GM23338 (cell line): ENCODE measurements around the gene TMEM225B. TPM values are rescaled to one million over a fixed set of nuclear protein-coding genes. Genes with fewer than 3 reads are reported as not detected.

ENCODE experiments used
- ATAC-seq: fragments of 200-7000 bp; cut with Tn5 transposase; 3 replicates; pipeline ENCODE4 v1.9.1; 2020
- DNase-seq: peaks from one replicate; pipeline ENCODE4 v3.0.0-alpha.2; 2015; ENCODE audit warnings: low spot score
- H2AFZ ChIP-seq: fragments of 200-600 bp; sonication (generic); 2 replicates; pipeline ENCODE4 v1.8.0; 2016; ENCODE audit warnings: antibody characterized with exemption, mild to moderate bottlenecking, moderate library complexity
- H3F3A ChIP-seq: fragments of 200-600 bp; sonication (generic); replicated peaks from 2 replicates; pipeline ENCODE4 v1.8.0; 2017; ENCODE audit warnings: antibody characterized with exemption, mixed run types, low read depth
- H3K27ac ChIP-seq: fragments of 200-600 bp; sonication (generic); 2 replicates; pipeline ENCODE4 v1.6.1; 2016; ENCODE audit warnings: low read depth
- H3K27me3 ChIP-seq: fragments of 200-600 bp; sonication (generic); 2 replicates; pipeline ENCODE4 v1.8.0; 2016; ENCODE audit warnings: mild to moderate bottlenecking, mixed run types, moderate library complexity; ENCODE audit not compliant: insufficient read depth
- H3K36me3 ChIP-seq: fragments of 200-600 bp; sonication (generic); 2 replicates; pipeline ENCODE4 v1.8.0; 2016; ENCODE audit warnings: mild to moderate bottlenecking; ENCODE audit not compliant: insufficient read depth
- H3K4me1 ChIP-seq: fragments of 200-600 bp; sonication (generic); 2 replicates; pipeline ENCODE4 v1.8.0; 2016; ENCODE audit warnings: mild to moderate bottlenecking, moderate library complexity; ENCODE audit not compliant: insufficient read depth
- H3K4me2 ChIP-seq: fragments of 200-600 bp; sonication (generic); 2 replicates; pipeline ENCODE4 v1.7.1; 2017; ENCODE audit warnings: mixed run types
- H3K4me3 ChIP-seq: fragments of 200-600 bp; sonication (generic); 2 replicates; pipeline ENCODE4 v1.6.1; 2016; ENCODE audit warnings: mixed run types
- H3K79me2 ChIP-seq: fragments of 200-600 bp; sonication (generic); replicated peaks from 2 replicates; pipeline ENCODE4 v1.8.0; 2017; ENCODE audit warnings: mild to moderate bottlenecking; ENCODE audit not compliant: insufficient read depth
- H3K9me2 ChIP-seq: fragments of 200-600 bp; sonication (generic); 2 replicates; pipeline ENCODE4 v1.8.0; 2017; ENCODE audit not compliant: insufficient read depth
- H4K20me1 ChIP-seq: fragments of 200-600 bp; sonication (generic); replicated peaks from 2 replicates; pipeline ENCODE4 v1.8.0; 2017; ENCODE audit warnings: mild to moderate bottlenecking; ENCODE audit not compliant: insufficient read depth
- H3K27ac Mint-ChIP-seq: 2 replicates; pipeline ENCODE4 v1.8.0; 2020; ENCODE audit warnings: inconsistent platforms, mild to moderate bottlenecking, moderate library complexity, mixed read lengths
- H3K27me3 Mint-ChIP-seq: 3 replicates; pipeline ENCODE4 v1.8.0; 2022; ENCODE audit warnings: low read depth, mild to moderate bottlenecking, moderate library complexity, mixed read lengths, inconsistent platforms; ENCODE audit not compliant: insufficient read depth, poor library complexity
- H3K36me3 Mint-ChIP-seq: 3 replicates; pipeline ENCODE4 v1.8.0; 2021; ENCODE audit warnings: low read depth, mild to moderate bottlenecking, inconsistent platforms, moderate library complexity, mixed read lengths
- H3K4me1 Mint-ChIP-seq: 3 replicates; pipeline ENCODE4 v1.8.0; 2020; ENCODE audit warnings: mild to moderate bottlenecking, inconsistent platforms, mixed read lengths
- H3K4me3 Mint-ChIP-seq: 3 replicates; pipeline ENCODE4 v1.8.0; 2021; ENCODE audit warnings: moderate library complexity, mild to moderate bottlenecking, inconsistent platforms, mixed read lengths
- H3K9me3 Mint-ChIP-seq: 3 replicates; pipeline ENCODE4 v1.8.0; 2020; ENCODE audit warnings: moderate library complexity, mild to moderate bottlenecking, inconsistent platforms, mixed read lengths
- CREB1 ChIP-seq: fragments of 250-450 bp; sonication (Bioruptor Pico); IDR thresholded peaks from 2 replicates; pipeline ENCODE4 v1.5.0; 2020; ENCODE audit warnings: low read depth, mild to moderate bottlenecking, moderate library complexity
- EZH2 ChIP-seq: fragments of 200-600 bp; sonication (generic); IDR thresholded peaks from one replicate; pipeline ENCODE4 v1.8.0; 2017; ENCODE audit warnings: antibody characterized with exemption, mild to moderate bottlenecking, low read depth; ENCODE audit not compliant: unreplicated experiment
- EZH2phosphoT487 ChIP-seq: fragments of 200-600 bp; sonication (generic); IDR thresholded peaks from one replicate; pipeline ENCODE4 v1.8.1; 2018; ENCODE audit warnings: antibody characterized with exemption; ENCODE audit not compliant: unreplicated experiment
- JUNB ChIP-seq: IDR thresholded peaks from one replicate; pipeline ENCODE4 v1.6.1; 2016; ENCODE audit warnings: antibody characterized with exemption; ENCODE audit not compliant: unreplicated experiment
- NANOG ChIP-seq: IDR thresholded peaks from 2 replicates; pipeline ENCODE4 v1.6.1; 2016; ENCODE audit warnings: antibody characterized with exemption, borderline replicate concordance
- POLR2AphosphoS5 ChIP-seq: IDR thresholded peaks from 2 replicates; pipeline ENCODE4 v1.6.1; 2016; ENCODE audit warnings: antibody characterized with exemption, low read depth
- STAT1 ChIP-seq: IDR thresholded peaks from one replicate; pipeline ENCODE4 v1.6.1; 2016; ENCODE audit warnings: antibody characterized with exemption; ENCODE audit not compliant: unreplicated experiment
- ZNF114 ChIP-seq: fragments of 250-450 bp; sonication (Bioruptor Pico); IDR thresholded peaks from 2 replicates; pipeline ENCODE4 v1.5.0; 2020; ENCODE audit warnings: mild to moderate bottlenecking, moderate library complexity
- ZNF331 ChIP-seq: fragments of 250-450 bp; sonication (Bioruptor Pico); IDR thresholded peaks from 2 replicates; pipeline ENCODE4 v1.5.0; 2020; ENCODE audit warnings: low read depth, mild to moderate bottlenecking, moderate library complexity
- polyA plus RNA-seq: library from polyadenylated mRNA; unstranded; fragments of >200 nt; fragmentation: Nextera tagmentation; extraction: Ambion mirVana; gene quantifications from 2 replicates; pipeline ENCODE4 v1.2.1, GENCODE V29; 2016
- total RNA-seq: library from RNA; depleted of rRNA; stranded (reverse); fragments of >200 nt; shearing (Covaris generic); gene quantifications from 2 replicates; pipeline ENCODE4 v1.2.3, GENCODE V29; 2014
- TF ChIP-seq, protein P1 (sequence below), 2 experiments: fragments of 200-600 bp in 1 of 2; sonication (generic) in 1 of 2; conservative IDR thresholded peaks; 2 replicates each; pipeline versions ENCODE4 v1.5.1 to v1.6.1; 2016 to 2017; ENCODE audit warnings: antibody characterized with exemption in 2 of 2, low read depth in 2 of 2, mild to moderate bottlenecking in 2 of 2, moderate library complexity in 1 of 2
- TF ChIP-seq, protein P2 (sequence below): IDR thresholded peaks from one replicate; pipeline ENCODE4 v1.6.1; 2018; ENCODE audit warnings: antibody characterized with exemption; ENCODE audit not compliant: unreplicated experiment
- TF ChIP-seq, protein P3 (sequence below): fragments of 250-450 bp; sonication (Bioruptor Pico); IDR thresholded peaks from 2 replicates; pipeline ENCODE4 v1.5.0; 2020; ENCODE audit warnings: mild to moderate bottlenecking, moderate library complexity
- TF ChIP-seq, protein P4 (sequence below): IDR thresholded peaks from 2 replicates; pipeline ENCODE4 v1.6.1; 2016; ENCODE audit warnings: antibody characterized with exemption

The TMEM225B gene
- total and polyA plus RNA-seq, 2 experiments from 2014 or later: 0.45 TPM; not detected in 1

DNA sequence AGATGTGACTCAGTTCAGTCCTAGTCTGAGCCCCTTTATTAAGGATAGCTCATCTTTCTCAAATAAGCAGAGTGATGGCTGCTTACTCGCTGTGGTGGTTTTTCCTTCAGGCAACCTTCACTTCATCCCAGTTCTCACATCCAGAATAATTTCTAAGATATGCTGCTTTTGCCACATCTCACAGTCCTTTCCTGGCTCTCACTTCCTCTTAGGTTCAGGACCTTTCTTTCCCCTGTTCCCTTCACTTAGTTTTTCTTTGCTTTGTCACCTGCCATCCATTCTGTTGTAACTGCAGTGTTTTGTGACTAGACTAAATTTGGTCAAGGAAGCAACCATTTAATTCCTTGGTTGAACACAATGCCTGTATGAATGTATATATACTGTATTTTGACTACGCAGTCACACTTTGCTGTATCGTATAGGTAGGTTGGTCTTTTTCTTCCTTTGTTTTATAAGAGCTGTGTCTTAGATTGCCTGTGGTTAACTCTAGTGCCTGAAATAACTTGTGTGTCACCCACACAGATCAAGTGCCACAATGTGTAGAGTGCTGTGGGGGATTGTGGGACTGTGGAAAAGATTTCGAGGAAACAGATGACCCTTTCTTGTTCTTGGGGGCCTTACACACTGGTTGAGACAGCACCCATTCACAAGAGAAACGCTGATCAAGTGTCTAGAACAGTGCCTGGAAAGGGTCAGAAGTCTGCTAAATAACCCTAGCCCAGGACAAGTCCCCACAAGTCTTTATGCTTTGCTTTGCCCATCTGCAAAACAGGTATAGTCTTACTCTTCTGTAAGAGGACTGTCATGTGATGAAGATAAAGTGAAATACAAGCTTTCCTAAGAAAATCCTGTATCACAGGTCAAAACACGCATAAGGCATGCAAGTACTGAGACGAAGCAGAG lies 37.0 kb upstream of the TMEM225B start:
- peaks cover 11% of the 10 kb centered on the region for H3K27me3 Mint-ChIP-seq
- peaks cover 35% of the 10 kb centered on the region for H3K36me3 ChIP-seq

More for the DNA sequence above, 37.0 kb upstream of the TMEM225B start:
- no peak overlapping the region for H3K27ac Mint-ChIP-seq
- ATAC-seq (no peak), DNase-seq (no peak)
- Histone ChIP-seq H3K4me2 (no peak overlapping the region), H3K4me1 (peaks cover 7% of the 10 kb centered on the region), H3K27ac (no peak overlapping the region), H3K9me2 (no peaks in the 10 kb centered on the region), H2AFZ (no peak overlapping the region), H3K27me3 (no peaks in the 10 kb centered on the region), H4K20me1 (peaks cover 23% of the 10 kb centered on the region), H3K79me2 (peaks cover 55% of the 10 kb centered on the region), H3F3A (peaks cover 29% of the 10 kb centered on the region), H3K4me3 (no peak overlapping the region)
- peaks cover 56% of the 10 kb centered on the region for H3K36me3 Mint-ChIP-seq
- TF ChIP-seq ZNF114: no peak
- TF ChIP-seq NANOG: no peak
- TF ChIP-seq, protein P1, sequence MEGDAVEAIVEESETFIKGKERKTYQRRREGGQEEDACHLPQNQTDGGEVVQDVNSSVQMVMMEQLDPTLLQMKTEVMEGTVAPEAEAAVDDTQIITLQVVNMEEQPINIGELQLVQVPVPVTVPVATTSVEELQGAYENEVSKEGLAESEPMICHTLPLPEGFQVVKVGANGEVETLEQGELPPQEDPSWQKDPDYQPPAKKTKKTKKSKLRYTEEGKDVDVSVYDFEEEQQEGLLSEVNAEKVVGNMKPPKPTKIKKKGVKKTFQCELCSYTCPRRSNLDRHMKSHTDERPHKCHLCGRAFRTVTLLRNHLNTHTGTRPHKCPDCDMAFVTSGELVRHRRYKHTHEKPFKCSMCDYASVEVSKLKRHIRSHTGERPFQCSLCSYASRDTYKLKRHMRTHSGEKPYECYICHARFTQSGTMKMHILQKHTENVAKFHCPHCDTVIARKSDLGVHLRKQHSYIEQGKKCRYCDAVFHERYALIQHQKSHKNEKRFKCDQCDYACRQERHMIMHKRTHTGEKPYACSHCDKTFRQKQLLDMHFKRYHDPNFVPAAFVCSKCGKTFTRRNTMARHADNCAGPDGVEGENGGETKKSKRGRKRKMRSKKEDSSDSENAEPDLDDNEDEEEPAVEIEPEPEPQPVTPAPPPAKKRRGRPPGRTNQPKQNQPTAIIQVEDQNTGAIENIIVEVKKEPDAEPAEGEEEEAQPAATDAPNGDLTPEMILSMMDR (conservative IDR thresholded peaks at IDR 0.05; ENCODE audit: low read depth in 2 of 2): no peak
- TF ChIP-seq, protein P2, sequence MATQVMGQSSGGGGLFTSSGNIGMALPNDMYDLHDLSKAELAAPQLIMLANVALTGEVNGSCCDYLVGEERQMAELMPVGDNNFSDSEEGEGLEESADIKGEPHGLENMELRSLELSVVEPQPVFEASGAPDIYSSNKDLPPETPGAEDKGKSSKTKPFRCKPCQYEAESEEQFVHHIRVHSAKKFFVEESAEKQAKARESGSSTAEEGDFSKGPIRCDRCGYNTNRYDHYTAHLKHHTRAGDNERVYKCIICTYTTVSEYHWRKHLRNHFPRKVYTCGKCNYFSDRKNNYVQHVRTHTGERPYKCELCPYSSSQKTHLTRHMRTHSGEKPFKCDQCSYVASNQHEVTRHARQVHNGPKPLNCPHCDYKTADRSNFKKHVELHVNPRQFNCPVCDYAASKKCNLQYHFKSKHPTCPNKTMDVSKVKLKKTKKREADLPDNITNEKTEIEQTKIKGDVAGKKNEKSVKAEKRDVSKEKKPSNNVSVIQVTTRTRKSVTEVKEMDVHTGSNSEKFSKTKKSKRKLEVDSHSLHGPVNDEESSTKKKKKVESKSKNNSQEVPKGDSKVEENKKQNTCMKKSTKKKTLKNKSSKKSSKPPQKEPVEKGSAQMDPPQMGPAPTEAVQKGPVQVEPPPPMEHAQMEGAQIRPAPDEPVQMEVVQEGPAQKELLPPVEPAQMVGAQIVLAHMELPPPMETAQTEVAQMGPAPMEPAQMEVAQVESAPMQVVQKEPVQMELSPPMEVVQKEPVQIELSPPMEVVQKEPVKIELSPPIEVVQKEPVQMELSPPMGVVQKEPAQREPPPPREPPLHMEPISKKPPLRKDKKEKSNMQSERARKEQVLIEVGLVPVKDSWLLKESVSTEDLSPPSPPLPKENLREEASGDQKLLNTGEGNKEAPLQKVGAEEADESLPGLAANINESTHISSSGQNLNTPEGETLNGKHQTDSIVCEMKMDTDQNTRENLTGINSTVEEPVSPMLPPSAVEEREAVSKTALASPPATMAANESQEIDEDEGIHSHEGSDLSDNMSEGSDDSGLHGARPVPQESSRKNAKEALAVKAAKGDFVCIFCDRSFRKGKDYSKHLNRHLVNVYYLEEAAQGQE: no peak
- no peak for TF ChIP-seq CREB1 (CRISPR knock-in tag)
- TF ChIP-seq EZH2: no peak
- TF ChIP-seq, protein P3, sequence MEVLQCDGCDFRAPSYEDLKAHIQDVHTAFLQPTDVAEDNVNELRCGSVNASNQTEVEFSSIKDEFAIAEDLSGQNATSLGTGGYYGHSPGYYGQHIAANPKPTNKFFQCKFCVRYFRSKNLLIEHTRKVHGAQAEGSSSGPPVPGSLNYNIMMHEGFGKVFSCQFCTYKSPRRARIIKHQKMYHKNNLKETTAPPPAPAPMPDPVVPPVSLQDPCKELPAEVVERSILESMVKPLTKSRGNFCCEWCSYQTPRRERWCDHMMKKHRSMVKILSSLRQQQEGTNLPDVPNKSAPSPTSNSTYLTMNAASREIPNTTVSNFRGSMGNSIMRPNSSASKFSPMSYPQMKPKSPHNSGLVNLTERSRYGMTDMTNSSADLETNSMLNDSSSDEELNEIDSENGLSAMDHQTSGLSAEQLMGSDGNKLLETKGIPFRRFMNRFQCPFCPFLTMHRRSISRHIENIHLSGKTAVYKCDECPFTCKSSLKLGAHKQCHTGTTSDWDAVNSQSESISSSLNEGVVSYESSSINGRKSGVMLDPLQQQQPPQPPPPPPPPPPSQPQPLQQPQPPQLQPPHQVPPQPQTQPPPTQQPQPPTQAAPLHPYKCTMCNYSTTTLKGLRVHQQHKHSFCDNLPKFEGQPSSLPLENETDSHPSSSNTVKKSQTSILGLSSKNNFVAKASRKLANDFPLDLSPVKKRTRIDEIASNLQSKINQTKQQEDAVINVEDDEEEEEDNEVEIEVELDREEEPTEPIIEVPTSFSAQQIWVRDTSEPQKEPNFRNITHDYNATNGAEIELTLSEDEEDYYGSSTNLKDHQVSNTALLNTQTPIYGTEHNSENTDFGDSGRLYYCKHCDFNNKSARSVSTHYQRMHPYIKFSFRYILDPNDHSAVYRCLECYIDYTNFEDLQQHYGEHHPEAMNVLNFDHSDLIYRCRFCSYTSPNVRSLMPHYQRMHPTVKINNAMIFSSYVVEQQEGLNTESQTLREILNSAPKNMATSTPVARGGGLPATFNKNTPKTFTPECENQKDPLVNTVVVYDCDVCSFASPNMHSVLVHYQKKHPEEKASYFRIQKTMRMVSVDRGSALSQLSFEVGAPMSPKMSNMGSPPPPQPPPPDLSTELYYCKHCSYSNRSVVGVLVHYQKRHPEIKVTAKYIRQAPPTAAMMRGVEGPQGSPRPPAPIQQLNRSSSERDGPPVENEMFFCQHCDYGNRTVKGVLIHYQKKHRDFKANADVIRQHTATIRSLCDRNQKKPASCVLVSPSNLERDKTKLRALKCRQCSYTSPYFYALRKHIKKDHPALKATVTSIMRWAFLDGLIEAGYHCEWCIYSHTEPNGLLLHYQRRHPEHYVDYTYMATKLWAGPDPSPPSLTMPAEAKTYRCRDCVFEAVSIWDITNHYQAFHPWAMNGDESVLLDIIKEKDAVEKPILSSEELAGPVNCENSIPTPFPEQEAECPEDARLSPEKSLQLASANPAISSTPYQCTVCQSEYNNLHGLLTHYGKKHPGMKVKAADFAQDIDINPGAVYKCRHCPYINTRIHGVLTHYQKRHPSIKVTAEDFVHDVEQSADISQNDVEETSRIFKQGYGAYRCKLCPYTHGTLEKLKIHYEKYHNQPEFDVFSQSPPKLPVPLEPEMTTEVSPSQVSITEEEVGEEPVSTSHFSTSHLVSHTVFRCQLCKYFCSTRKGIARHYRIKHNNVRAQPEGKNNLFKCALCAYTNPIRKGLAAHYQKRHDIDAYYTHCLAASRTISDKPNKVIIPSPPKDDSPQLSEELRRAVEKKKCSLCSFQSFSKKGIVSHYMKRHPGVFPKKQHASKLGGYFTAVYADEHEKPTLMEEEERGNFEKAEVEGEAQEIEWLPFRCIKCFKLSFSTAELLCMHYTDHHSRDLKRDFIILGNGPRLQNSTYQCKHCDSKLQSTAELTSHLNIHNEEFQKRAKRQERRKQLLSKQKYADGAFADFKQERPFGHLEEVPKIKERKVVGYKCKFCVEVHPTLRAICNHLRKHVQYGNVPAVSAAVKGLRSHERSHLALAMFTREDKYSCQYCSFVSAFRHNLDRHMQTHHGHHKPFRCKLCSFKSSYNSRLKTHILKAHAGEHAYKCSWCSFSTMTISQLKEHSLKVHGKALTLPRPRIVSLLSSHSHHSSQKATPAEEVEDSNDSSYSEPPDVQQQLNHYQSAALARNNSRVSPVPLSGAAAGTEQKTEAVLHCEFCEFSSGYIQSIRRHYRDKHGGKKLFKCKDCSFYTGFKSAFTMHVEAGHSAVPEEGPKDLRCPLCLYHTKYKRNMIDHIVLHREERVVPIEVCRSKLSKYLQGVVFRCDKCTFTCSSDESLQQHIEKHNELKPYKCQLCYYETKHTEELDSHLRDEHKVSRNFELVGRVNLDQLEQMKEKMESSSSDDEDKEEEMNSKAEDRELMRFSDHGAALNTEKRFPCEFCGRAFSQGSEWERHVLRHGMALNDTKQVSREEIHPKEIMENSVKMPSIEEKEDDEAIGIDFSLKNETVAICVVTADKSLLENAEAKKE (CRISPR knock-in tag): no peak
- no peak for TF ChIP-seq STAT1
- no peak for TF ChIP-seq ZNF331 (CRISPR knock-in tag)
- TF ChIP-seq, protein P4, sequence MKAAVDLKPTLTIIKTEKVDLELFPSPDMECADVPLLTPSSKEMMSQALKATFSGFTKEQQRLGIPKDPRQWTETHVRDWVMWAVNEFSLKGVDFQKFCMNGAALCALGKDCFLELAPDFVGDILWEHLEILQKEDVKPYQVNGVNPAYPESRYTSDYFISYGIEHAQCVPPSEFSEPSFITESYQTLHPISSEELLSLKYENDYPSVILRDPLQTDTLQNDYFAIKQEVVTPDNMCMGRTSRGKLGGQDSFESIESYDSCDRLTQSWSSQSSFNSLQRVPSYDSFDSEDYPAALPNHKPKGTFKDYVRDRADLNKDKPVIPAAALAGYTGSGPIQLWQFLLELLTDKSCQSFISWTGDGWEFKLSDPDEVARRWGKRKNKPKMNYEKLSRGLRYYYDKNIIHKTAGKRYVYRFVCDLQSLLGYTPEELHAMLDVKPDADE: no peak
- TF ChIP-seq JUNB: no peak
- no peak for TF ChIP-seq POLR2AphosphoS5
- TF ChIP-seq EZH2phosphoT487: no peak
- H3K4me1 Mint-ChIP-seq: peaks cover 4% of the 10 kb centered on the region
- no peaks in the 10 kb centered on the region for H3K9me3 Mint-ChIP-seq
- peak overlapping the region; percentile 98 for H3K4me3 Mint-ChIP-seq
